HepG2 (cell line): ENCODE measurements around the gene XIST. TPM values are rescaled to one million over a fixed set of nuclear protein-coding genes. Genes with fewer than 3 reads are reported as not detected.

Source experiments
- ATAC-seq: fragments of 200-7000 bp; cut with Tn5 transposase; 3 replicates; pipeline ENCODE4 v1.9.1; 2020; ENCODE audit warnings: mild to moderate bottlenecking, moderate library complexity
- BruUV-seq: library from RNA; stranded (reverse); fragments of 400-500 nt; replicated peaks from 2 replicates; lab custom pipeline; 2021; lab: Mats Ljungman, UMichigan
- CTCF ChIA-PET: fragments of 300-600 bp; formaldehyde crosslinking; extraction: SDS; loops from one replicate; lab custom pipeline; 2021; ENCODE audit warnings: low total read pairs, inconsistent platforms, low intra/inter-chr PET ratio; lab: Yijun Ruan, JAX
- POLR2A ChIA-PET: fragments of 350-600 bp; sonication (Branson Sonifier 250); formaldehyde crosslinking; loops from one replicate; lab custom pipeline; 2020; ENCODE audit warnings: antibody characterized with exemption, inconsistent platforms; lab: Yijun Ruan, JAX
- DNase-seq: peaks from one replicate; pipeline ENCODE4 v3.0.0-alpha.2; 2015; ENCODE audit warnings: low spot score
- FAIRE-seq: peaks from 3 replicates; lab custom pipeline; 2011; peaks lifted over from hg19 to GRCh38; lab: Jason Lieb, UNC
- H2AFZ ChIP-seq: one replicate; pipeline ENCODE4 v1.6.1; 2011; ENCODE audit warnings: low read length, inconsistent platforms
- H3K27ac ChIP-seq: fragments of 300-600 bp; 3 replicates; pipeline ENCODE4 v1.8.0; 2011; ENCODE audit warnings: mixed run types, mild to moderate bottlenecking, mixed read lengths, low read length, inconsistent platforms; ENCODE audit not compliant: insufficient read depth; ENCODE audit errors: extremely low read length
- H3K27me3 ChIP-seq, 2 experiments: fragments of 200-600 bp in 1 of 2; 2 replicates in 1 of 2; 3 replicates in 1 of 2; pipeline versions ENCODE4 v1.6.0 to v1.8.0; 2011; ENCODE audit warnings: low read length in 2 of 2, mild to moderate bottlenecking in 2 of 2, moderate library complexity in 2 of 2, inconsistent platforms in 1 of 2; ENCODE audit not compliant: insufficient read depth in 2 of 2, control insufficient read depth in 1 of 2
- H3K36me3 ChIP-seq, 2 experiments: fragments of 200-600 bp in 1 of 2; replicated peaks in 1 of 2; 2 replicates in 1 of 2; 3 replicates in 1 of 2; pipeline versions ENCODE4 v1.5.1 to v1.8.0; 2011; ENCODE audit warnings: low read length in 2 of 2, inconsistent platforms in 1 of 2; ENCODE audit not compliant: insufficient read depth in 2 of 2, control insufficient read depth in 1 of 2
- H3K4me1 ChIP-seq: 2 replicates; pipeline ENCODE4 v1.5.1; 2012; ENCODE audit warnings: low read length, inconsistent platforms; ENCODE audit not compliant: insufficient read depth
- H3K4me2 ChIP-seq: 2 replicates; pipeline ENCODE4 v1.6.0; 2011; ENCODE audit warnings: low read depth, low read length, inconsistent platforms
- H3K4me3 ChIP-seq, 3 experiments: fragments of 200-600 bp in 1 of 3; sonication (generic), shearing (Covaris generic) in 1 of 3; replicated peaks in 1 of 3; 2 replicates each; pipeline ENCODE4 v1.5.1; 2011 to 2016; ENCODE audit warnings: low read length in 3 of 3, inconsistent platforms in 2 of 3, low read depth in 2 of 3, mild to moderate bottlenecking in 2 of 3, control low read depth in 1 of 3, mixed read lengths in 1 of 3; ENCODE audit not compliant: insufficient read depth in 1 of 3
- H3K79me2 ChIP-seq: one replicate; pipeline ENCODE4 v1.6.1; 2011; ENCODE audit warnings: low read length, inconsistent platforms; ENCODE audit not compliant: insufficient read depth
- H3K9ac ChIP-seq: 2 replicates; pipeline ENCODE4 v1.6.0; 2011; ENCODE audit warnings: mild to moderate bottlenecking, low read depth, low read length, inconsistent platforms; ENCODE audit not compliant: insufficient read depth
- H3K9me3 ChIP-seq: 2 replicates; pipeline ENCODE4 v1.5.1; 2012; ENCODE audit warnings: mild to moderate bottlenecking, low read length
- H4K20me1 ChIP-seq: 2 replicates; pipeline ENCODE4 v1.6.0; 2011; ENCODE audit warnings: inconsistent platforms, mild to moderate bottlenecking, low read length, moderate library complexity; ENCODE audit not compliant: insufficient read depth
- AKAP8 ChIP-seq: sonication (generic); formaldehyde crosslinking; IDR thresholded peaks from 2 replicates; pipeline ENCODE4 v1.5.1; 2020; ENCODE audit warnings: mild to moderate bottlenecking, missing genetic modification reagents
- BCL6 ChIP-seq: IDR thresholded peaks from 2 replicates; pipeline ENCODE4 v1.6.1; 2016; ENCODE audit warnings: missing genetic modification reagents, missing compliant biosample characterization
- CBX5 ChIP-seq: sonication (generic); formaldehyde crosslinking; IDR thresholded peaks from 2 replicates; pipeline ENCODE4 v1.4.0; 2020; ENCODE audit warnings: missing genetic modification reagents, borderline replicate concordance
- CSRNP1 ChIP-seq: sonication (generic); formaldehyde crosslinking; IDR thresholded peaks from 2 replicates; pipeline ENCODE4 v1.8.1; 2023; ENCODE audit warnings: mild to moderate bottlenecking, missing genetic modification reagents
- GZF1 ChIP-seq: sonication (generic); formaldehyde crosslinking; IDR thresholded peaks from 2 replicates; pipeline ENCODE4 v1.5.1; 2020; ENCODE audit warnings: mild to moderate bottlenecking, missing genetic modification reagents
- HDAC1 ChIP-seq: sonication (generic); formaldehyde crosslinking; IDR thresholded peaks from 2 replicates; pipeline ENCODE4 v1.5.1; 2020; ENCODE audit warnings: mild to moderate bottlenecking, missing genetic modification reagents
- KLF6 ChIP-seq: IDR thresholded peaks from 2 replicates; pipeline ENCODE4 v1.8.0; 2016; ENCODE audit warnings: missing biosample characterization, missing genetic modification reagents
- MATR3 ChIP-seq: sonication (generic); formaldehyde crosslinking; IDR thresholded peaks from 2 replicates; pipeline ENCODE4 v1.4.0; 2020; ENCODE audit warnings: missing genetic modification reagents
- NR3C1 ChIP-seq: sonication (generic); formaldehyde crosslinking; IDR thresholded peaks from 2 replicates; pipeline ENCODE4 v1.4.0; 2020; ENCODE audit warnings: missing genetic modification reagents
- PAX8 ChIP-seq: sonication (generic); formaldehyde crosslinking; IDR thresholded peaks from 2 replicates; pipeline ENCODE4 v1.8.0; 2022; ENCODE audit warnings: mild to moderate bottlenecking, missing genetic modification reagents, borderline replicate concordance
- PITX1 ChIP-seq: sonication (generic); formaldehyde crosslinking; IDR thresholded peaks from 2 replicates; pipeline ENCODE4 v1.5.1; 2020; ENCODE audit warnings: mild to moderate bottlenecking, missing genetic modification reagents
- SNRNP70 ChIP-seq: fragments of 200-400 bp; formaldehyde crosslinking; IDR thresholded peaks from 2 replicates; pipeline ENCODE4 v1.6.1; 2017; ENCODE audit warnings: mild to moderate bottlenecking, low read depth, low read length, moderate library complexity
- ZBTB20 ChIP-seq: sonication (generic); formaldehyde crosslinking; IDR thresholded peaks from 2 replicates; pipeline ENCODE4 v1.8.1; 2023; ENCODE audit warnings: missing genetic modification reagents, low read depth, mild to moderate bottlenecking, borderline replicate concordance
- ZC3H4 ChIP-seq: sonication (generic); formaldehyde crosslinking; IDR thresholded peaks from 2 replicates; pipeline ENCODE4 v1.4.0; 2020; ENCODE audit warnings: missing genetic modification reagents, borderline replicate concordance
- ZNF136 ChIP-seq: sonication (generic); formaldehyde crosslinking; IDR thresholded peaks from 2 replicates; pipeline ENCODE4 v1.8.1; 2022; ENCODE audit warnings: low read depth, mild to moderate bottlenecking, moderate library complexity, missing genetic modification reagents
- ZNF30 ChIP-seq: sonication (generic); formaldehyde crosslinking; IDR thresholded peaks from 2 replicates; pipeline ENCODE4 v1.5.0; 2020; ENCODE audit warnings: mild to moderate bottlenecking, missing genetic modification reagents
- ZNF331 ChIP-seq: sonication (generic); formaldehyde crosslinking; IDR thresholded peaks from 2 replicates; pipeline ENCODE4 v1.4.0; 2020; ENCODE audit warnings: missing genetic modification reagents
- ZNF629 ChIP-seq: sonication (generic); formaldehyde crosslinking; conservative IDR thresholded peaks from 2 replicates; pipeline ENCODE4 v1.5.0; 2020; ENCODE audit warnings: missing genetic modification reagents
- ZNF772 ChIP-seq: sonication (generic); formaldehyde crosslinking; IDR thresholded peaks from 2 replicates; pipeline ENCODE4 v1.5.0; 2020; ENCODE audit warnings: mild to moderate bottlenecking, missing genetic modification reagents
- ZSCAN25 ChIP-seq: sonication (generic); formaldehyde crosslinking; IDR thresholded peaks from 2 replicates; pipeline ENCODE4 v1.8.0; 2022; ENCODE audit warnings: mild to moderate bottlenecking, missing genetic modification reagents
- WGBS: methylation state at CpG from one replicate; pipeline ENCODE4 v1.1.6; 2017; ENCODE audit warnings: low lambda C conversion rate; 5-methylcytosine and 5-hydroxymethylcytosine counted together
- in situ Hi-C: cut with HindIII; loops from 2 replicates; pipeline ENCODE4 v1.10.0; 2017; ENCODE audit warnings: low pct_unique_long_range_greater_than_20kb; ENCODE audit not compliant: extremely low pct_ligation_motif_present
- intact Hi-C: fragments of 100-400 bp; cut with micrococcal nuclease; formaldehyde crosslinking; loops from one replicate; pipeline ENCODE4 v1.10.0; 2022; ENCODE audit not compliant: unreplicated experiment
- polyA plus RNA-seq, 8 experiments: library from polyadenylated mRNA; depleted of rRNA in 3 of 8; stranded (reverse) in 7 of 8; unstranded in 1 of 8; fragments of >200 nt; fragmentation: Illumina TruSeq in 4 of 8; extraction: Trizol in 4 of 8; gene quantifications; 2 replicates each; pipeline versions ENCODE4 v1.2.1 to v1.2.3, GENCODE V29; 2011 to 2016; ENCODE audit warnings: low read depth in 4 of 8, missing spikeins in 1 of 8, mixed read lengths in 1 of 8; ENCODE audit not compliant: insufficient read depth in 1 of 8
- total RNA-seq, 5 experiments: library from RNA; depleted of rRNA; stranded (reverse); fragments of >200 nt; fragmentation: Illumina TruSeq; extraction: Trizol; gene quantifications; 2 replicates each; pipeline ENCODE4 v1.2.3, GENCODE V29; 2016; ENCODE audit warnings: low read depth in 1 of 5
- TF ChIP-seq, protein P1 (sequence below): sonication (generic); formaldehyde crosslinking; IDR thresholded peaks from 2 replicates; pipeline ENCODE4 v1.4.0; 2020; ENCODE audit warnings: missing genetic modification reagents

Gene XIST
- total and polyA plus RNA-seq, 2 of the 13 experiments (the other 11 are each of a cell fraction or from before 2014, with no cell fraction given): 0.02 to 0.26 TPM

DNA sequence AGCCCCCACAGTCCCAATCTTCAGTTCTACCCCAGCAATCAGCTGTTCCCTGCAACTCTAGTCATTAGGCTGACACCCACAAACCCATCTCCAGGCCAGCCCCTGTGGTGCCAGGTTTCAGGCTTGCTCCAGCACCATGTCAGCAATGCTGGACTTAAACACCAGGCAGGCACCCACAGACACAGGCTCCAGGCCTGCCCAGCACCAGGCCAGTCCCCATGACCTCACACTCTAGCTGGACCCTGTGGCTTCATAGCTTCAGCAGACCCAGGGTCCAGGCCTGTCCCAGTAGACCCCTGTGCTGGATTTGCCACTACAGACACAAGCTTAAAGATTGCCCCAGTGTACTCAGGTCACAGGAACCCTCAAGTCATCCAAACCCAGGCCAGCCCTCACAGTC is 10.8 kb upstream of the XIST start:
- in situ Hi-C loops: no loop called here
- no peak for ATAC-seq
- BruUV-seq: no TSS peak
- H3K27me3 ChIP-seq: no peaks in the 10 kb centered on the region
- H3K4me3 ChIP-seq: no peak overlapping the region
- no peak for DNase-seq
- H3K36me3 ChIP-seq: no peaks in the 10 kb centered on the region
- FAIRE-seq: no peak
- H3K79me2 ChIP-seq: no peaks in the 10 kb centered on the region
- H4K20me1 ChIP-seq: no peaks in the 10 kb centered on the region
- no peak overlapping the region for H3K9ac ChIP-seq
- H3K9me3 ChIP-seq: no peaks in the 10 kb centered on the region
- intact Hi-C loops: no loop called here
- TF ChIP-seq ZNF772 (CRISPR knock-in tag) (no peak), ZNF331 (CRISPR knock-in tag) (no peak), ZNF136 (CRISPR knock-in tag) (no peak), ZNF629 (CRISPR knock-in tag) (no peak), GZF1 (CRISPR knock-in tag) (no peak), CBX5 (CRISPR knock-in tag) (no peak), ZBTB20 (no peak)
- H3K27ac ChIP-seq: no peak overlapping the region
- H3K4me2 ChIP-seq: no peak overlapping the region
- H2AFZ ChIP-seq: no peak overlapping the region
- ChIA-PET CTCF (no interaction called here), POLR2A (no interaction called here)
- H3K4me1 ChIP-seq: no peaks in the 10 kb centered on the region

DNA sequence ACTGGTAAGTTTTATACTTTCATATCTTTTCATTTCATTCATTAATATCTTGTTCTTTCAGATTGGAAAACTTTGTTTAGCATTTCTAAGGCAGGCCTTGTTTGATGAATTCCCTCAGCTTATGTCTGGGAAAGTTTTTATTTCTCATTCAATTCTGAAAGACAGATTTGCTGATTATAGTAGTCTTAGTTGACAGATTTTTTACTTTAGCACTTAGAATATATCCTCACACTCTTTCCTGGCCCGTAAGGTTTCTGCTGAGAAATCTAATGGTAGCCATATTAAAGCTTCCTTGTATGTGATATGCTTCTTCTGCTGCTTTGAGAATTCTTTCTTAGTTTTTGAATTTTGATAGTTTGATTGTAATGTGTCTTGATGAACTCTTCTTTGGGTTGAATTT is 7.1 kb upstream of the XIST start:
- Histone ChIP-seq H3K4me2 (no peak overlapping the region), H3K4me3 (no peak overlapping the region), H3K4me1 (no peaks in the 10 kb centered on the region), H3K79me2 (no peaks in the 10 kb centered on the region), H2AFZ (no peak overlapping the region), H3K9me3 (no peaks in the 10 kb centered on the region), H3K36me3 (no peaks in the 10 kb centered on the region), H3K27me3 (no peaks in the 10 kb centered on the region), H3K9ac (no peak overlapping the region), H3K27ac (no peak overlapping the region), H4K20me1 (no peaks in the 10 kb centered on the region)
- 44% methylated on average over 1 of the region's 1 CpG for WGBS
- CTCF ChIA-PET: no interaction called here
- in situ Hi-C loops (loop anchor here (5.0 to 10.0 kb wide), 3 partner anchors 158 to 485 kb away; no protein-coding TSS in a partner anchor), intact Hi-C loops (no loop called here)
- no peak for DNase-seq
- FAIRE-seq: no peak
- BruUV-seq: no TSS peak
- POLR2A ChIA-PET: no interaction called here
- TF ChIP-seq PAX8 (no peak), CSRNP1 (CRISPR knock-in tag) (no peak), MATR3 (no peak), ZC3H4 (CRISPR knock-in tag) (no peak), ZNF30 (no peak), NR3C1 (no peak), ZSCAN25 (CRISPR knock-in tag) (no peak), PITX1 (CRISPR knock-in tag) (no peak), BCL6 (CRISPR knock-in tag) (no peak), AKAP8 (CRISPR knock-in tag) (no peak), SNRNP70 (no peak), KLF6 (no peak), HDAC1 (CRISPR knock-in tag) (no peak)
- TF ChIP-seq, protein P1, sequence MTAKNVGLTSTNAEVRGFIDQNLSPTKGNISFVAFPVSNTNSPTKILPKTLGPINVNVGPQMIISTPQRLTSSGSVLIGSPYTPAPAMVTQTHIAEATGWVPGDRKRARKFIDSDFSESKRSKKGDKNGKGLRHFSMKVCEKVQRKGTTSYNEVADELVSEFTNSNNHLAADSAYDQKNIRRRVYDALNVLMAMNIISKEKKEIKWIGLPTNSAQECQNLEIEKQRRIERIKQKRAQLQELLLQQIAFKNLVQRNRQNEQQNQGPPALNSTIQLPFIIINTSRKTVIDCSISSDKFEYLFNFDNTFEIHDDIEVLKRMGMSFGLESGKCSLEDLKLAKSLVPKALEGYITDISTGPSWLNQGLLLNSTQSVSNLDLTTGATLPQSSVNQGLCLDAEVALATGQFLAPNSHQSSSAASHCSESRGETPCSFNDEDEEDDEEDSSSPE (CRISPR knock-in tag): no peak
- no peak for ATAC-seq
